Activated naive CD8-positive, alpha-beta T cell treated with anti-CD3 and anti-CD28 coated beads, Interleukin-2, amount 50 U/mL, for 24 hours (primary cell): Measurements from ENCODE around the gene PGC.
A peak's percentile ranks its signal among the peaks of the same experiment; 100 is the strongest.

Source experiments
- ATAC-seq: fragments of 150-1000 bp; cut with Tn5 transposase; one replicate; pipeline ENCODE4 v1.10.0; 2021
- DNase-seq: peaks from one replicate; pipeline ENCODE4 v3.0.0; 2021
- H3K27ac Mint-ChIP-seq: one replicate; pipeline ENCODE4 v1.8.0; 2021; ENCODE audit warnings: mild to moderate bottlenecking, mixed read lengths
- H3K27me3 Mint-ChIP-seq: one replicate; pipeline ENCODE4 v1.8.0; 2021; ENCODE audit warnings: mixed read lengths
- H3K36me3 Mint-ChIP-seq: one replicate; pipeline ENCODE4 v1.8.0; 2021; ENCODE audit warnings: low read depth, mixed read lengths
- H3K4me1 Mint-ChIP-seq: one replicate; pipeline ENCODE4 v1.8.0; 2021; ENCODE audit warnings: mixed read lengths
- H3K4me3 Mint-ChIP-seq: one replicate; pipeline ENCODE4 v1.8.0; 2021; ENCODE audit warnings: mild to moderate bottlenecking, moderate library complexity, mixed read lengths
- H3K9me3 Mint-ChIP-seq: one replicate; pipeline ENCODE4 v1.8.0; 2021; ENCODE audit warnings: mixed read lengths

Gene PGC

DNA sequence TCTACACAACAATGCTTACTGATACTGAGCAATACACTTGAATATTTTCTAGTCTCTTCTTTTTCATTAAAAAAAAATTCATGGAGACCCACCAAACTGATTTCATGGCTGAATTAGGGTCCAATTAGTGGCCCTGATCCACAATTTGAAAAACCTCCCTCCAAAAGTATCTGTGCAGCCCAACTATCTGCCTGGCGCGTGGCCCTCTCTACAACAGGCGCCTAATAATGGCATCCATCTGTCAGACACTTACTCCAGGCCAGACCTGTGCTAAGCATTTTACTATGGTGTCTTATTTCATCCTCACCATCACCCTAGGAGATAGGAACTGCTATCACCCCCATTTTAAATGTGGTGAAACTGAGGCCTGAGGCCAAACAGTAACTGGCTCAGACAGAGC, 25.8 kb downstream of the PGC start:
- Mint-ChIP-seq H3K4me3 (no peak overlapping the region), H3K27me3 (no peaks in the 10 kb centered on the region), H3K9me3 (no peaks in the 10 kb centered on the region), H3K27ac (no peak overlapping the region), H3K4me1 (peaks cover 26% of the 10 kb centered on the region), H3K36me3 (no peaks in the 10 kb centered on the region)
- no peak for ATAC-seq
- no peak for DNase-seq

DNA sequence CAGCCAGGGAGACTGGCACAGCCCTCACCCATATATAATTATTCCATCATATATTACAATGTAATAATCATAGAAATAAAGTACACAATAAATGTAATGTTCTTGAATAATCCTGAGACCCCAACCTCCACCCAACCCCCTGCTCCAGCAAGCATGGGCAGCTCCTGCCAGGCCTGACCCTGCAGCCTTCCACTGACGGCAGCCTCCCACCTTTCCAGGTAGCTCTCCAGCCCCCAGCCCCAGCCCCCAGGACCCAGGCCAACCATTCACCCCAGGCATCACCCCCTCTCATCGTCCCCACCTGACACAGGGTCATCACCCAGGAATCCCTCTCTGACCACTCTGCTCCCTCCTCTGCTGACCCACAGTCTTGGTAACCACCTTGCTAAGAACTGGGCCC, 26.4 kb downstream of the PGC start:
- DNase-seq (no peak), ATAC-seq (no peak)
- Mint-ChIP-seq H3K9me3 (no peaks in the 10 kb centered on the region), H3K27me3 (no peaks in the 10 kb centered on the region), H3K4me3 (no peak overlapping the region), H3K36me3 (no peaks in the 10 kb centered on the region), H3K27ac (peak overlapping the region; percentile 60), H3K4me1 (peaks cover 32% of the 10 kb centered on the region)

DNA sequence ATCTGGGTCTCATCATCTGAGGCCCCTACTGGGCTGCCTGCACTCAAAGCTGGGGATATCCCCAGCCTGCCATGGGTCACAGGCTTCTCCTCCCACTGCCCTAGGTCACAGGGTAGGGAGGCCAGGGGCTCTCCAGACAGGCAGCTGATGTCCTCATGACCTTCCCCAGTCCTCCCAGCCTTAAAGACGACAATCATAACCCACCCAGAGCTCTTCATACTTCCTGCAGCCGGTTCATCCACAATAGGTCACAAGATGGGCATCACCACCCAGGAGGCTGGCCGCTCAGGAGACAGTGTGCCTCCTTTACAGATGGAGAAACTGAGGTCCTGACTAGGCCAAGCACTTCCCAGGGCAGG, 27.0 kb downstream of the PGC start:
- Mint-ChIP-seq H3K36me3 (no peaks in the 10 kb centered on the region), H3K27ac (no peak overlapping the region), H3K4me1 (peaks cover 36% of the 10 kb centered on the region), H3K9me3 (no peaks in the 10 kb centered on the region), H3K4me3 (no peak overlapping the region), H3K27me3 (no peaks in the 10 kb centered on the region)
- ATAC-seq (no peak), DNase-seq (no peak)

DNA sequence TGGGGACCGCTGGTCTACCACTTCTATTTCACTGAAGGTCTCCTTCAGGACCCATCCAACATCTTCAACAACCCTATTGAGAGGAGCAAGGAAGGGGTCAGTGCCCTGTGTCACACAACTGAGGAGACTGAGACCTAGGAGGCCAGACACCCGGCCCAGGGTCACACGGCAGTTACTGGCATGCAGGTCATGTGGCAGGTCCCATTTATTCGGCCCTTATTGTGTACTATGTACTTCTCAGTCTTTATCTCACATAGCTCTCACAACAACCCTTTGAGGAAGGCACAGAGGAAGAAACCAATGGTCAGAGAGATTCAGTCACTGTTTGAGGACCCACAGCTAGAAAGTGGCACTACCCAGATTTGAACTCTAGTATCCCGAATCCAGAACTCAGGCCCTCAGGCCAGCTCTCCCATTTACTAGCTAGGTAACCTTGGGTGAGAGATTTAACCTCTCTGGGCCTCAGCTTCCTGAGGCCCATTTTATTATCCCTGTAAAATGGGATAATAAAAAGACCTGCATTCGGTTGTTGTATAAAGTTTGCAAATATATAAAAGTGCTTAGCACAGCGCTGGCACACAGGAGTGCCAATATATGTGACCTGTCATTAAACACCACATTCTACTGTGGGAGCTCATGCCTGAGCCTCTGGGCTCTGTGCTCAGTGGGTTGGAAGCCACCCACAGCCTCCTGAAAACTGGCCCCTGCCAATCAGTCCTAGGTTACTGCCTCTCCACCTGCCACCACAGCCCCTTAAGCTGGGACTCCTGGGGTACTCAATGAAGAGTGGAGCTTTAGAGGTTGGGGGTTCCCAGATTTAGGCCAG, 27.5 kb downstream of the PGC start:
- Mint-ChIP-seq H3K27ac (no peak overlapping the region), H3K4me3 (no peak overlapping the region), H3K27me3 (no peaks in the 10 kb centered on the region), H3K36me3 (no peaks in the 10 kb centered on the region), H3K4me1 (peaks cover 36% of the 10 kb centered on the region), H3K9me3 (no peaks in the 10 kb centered on the region)
- ATAC-seq (no peak), DNase-seq (no peak)

DNA sequence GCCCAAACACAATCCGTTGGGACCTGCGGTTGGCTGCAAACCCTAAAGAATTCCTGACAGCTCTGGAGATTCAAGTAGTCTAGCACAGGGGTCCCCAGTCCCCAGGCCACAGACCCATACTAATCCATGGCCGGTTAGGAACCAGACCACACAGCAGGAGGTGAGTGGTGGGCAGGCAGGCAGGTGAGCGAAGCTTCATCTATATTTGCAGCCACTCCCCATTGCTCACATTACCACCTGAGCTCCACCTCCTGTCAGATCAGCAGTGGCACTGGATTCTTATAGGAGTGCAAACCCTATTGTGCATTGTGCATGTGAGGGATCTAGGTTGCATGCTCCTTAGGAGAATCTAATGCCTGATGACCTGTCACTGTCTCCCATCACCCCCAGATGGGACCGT, 28.4 kb downstream of the PGC start:
- Mint-ChIP-seq H3K4me3 (no peak overlapping the region), H3K4me1 (peaks cover 35% of the 10 kb centered on the region)

DNA sequence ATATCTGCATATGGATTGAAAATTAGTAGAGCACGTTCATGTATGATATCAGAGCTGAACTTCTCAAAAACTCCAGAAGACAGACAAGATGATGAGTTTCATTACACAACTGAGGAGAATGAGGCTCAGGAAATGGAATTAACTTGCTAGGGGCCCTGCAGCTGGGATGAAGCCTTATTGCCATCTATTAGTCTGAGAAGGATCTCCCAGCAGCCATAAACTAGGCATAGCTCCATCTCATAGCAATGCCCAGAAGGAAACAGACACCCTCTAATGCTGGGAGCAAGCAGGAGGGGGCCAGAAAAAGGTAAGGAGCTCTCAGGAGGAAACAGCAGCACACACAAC, 29.8 kb downstream of the PGC start:
- H3K4me1 Mint-ChIP-seq, result peaks cover 35% of the 10 kb centered on the region
- no peaks in the 10 kb centered on the region for H3K36me3 Mint-ChIP-seq
- ATAC-seq (no peak), DNase-seq (no peak)
- H3K9me3 Mint-ChIP-seq, result no peaks in the 10 kb centered on the region
- H3K27me3 Mint-ChIP-seq, result no peaks in the 10 kb centered on the region
- no peak overlapping the region for H3K27ac Mint-ChIP-seq
- no peak overlapping the region for H3K4me3 Mint-ChIP-seq

More for the DNA sequence above, 28.4 kb downstream of the PGC start:
- Mint-ChIP-seq H3K9me3 (no peaks in the 10 kb centered on the region), H3K36me3 (no peaks in the 10 kb centered on the region), H3K27me3 (no peaks in the 10 kb centered on the region), H3K27ac (no peak overlapping the region)
- no peak for DNase-seq
- no peak for ATAC-seq

DNA sequence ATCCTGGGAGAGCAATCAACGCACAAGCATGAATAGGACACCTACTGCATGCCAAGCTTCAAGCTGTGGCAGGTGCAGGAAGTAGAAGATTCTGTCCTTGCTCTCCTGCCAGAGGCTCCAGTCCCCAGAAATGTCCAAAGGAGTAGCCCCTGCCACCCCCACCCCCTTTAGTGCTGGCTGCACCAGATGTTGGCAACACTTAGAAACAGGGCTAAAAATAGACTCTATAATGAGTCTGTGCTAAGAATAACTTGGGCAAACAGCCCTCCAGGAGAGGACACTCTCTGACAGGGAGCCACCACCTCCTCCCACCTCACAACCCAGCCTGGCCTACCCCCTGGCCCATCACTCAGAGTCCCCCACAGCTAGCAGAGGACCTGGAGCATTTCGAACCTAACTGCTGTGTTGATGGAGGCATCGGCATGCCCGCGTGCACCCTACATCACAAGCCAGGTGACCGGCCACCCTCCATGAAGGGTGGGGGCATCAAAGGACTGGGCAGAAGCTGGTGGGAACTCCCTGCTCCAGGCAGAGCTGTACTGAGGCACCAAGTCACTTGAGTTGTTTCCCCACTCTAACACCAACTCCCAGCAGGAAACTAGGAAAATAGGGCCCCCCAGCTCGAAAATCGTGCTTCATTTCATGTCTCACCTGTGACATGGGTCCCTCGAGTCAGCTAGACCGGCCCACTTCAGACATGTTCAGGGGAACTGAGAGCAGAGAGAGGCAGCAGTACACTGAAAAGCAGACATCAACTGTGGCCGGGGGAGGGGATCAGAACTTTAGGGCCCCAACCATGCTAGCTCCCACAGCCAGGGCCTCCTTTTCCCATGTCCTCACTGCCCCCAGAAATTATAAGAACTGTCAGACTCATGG, 30.4 kb downstream of the PGC start:
- DNase-seq, result no peak
- Mint-ChIP-seq H3K4me1 (peaks cover 35% of the 10 kb centered on the region), H3K9me3 (no peaks in the 10 kb centered on the region), H3K36me3 (no peaks in the 10 kb centered on the region), H3K27ac (no peak overlapping the region), H3K27me3 (no peaks in the 10 kb centered on the region), H3K4me3 (no peak overlapping the region)
- ATAC-seq, result no peak

DNA sequence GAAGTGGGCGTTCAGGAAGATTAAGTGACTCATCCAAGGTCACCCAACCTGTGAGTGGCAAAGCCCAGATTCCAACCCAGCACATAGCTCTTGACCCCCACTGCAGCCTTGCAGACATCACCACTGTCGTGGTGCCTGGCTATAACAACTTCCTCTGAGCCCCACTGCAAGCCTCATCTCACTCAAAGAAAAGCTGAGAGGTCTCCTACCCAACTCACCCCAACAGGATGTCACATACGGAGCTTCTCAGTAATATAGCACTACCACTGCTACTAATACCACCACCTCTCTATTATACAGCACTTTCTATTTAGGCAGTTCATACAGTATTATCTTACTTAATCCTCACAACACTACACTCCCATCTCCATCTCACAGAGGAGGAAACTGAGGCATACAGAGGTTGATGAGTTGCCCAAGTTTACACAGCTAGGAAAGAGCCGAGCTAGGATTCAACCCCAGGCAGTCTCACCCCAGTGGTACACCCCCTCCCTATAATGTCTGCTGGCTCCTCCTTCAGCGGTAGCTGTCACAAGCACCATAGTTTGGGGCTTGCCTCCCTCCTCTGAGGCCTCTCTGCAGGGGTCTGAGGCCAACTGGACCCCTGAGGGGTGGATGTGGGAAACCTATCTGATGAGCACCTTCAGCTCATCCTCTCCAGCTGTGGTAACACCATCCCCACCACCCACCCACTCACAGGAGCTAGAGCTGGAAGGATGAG, 31.2 kb downstream of the PGC start:
- Mint-ChIP-seq H3K9me3 (no peaks in the 10 kb centered on the region), H3K36me3 (no peaks in the 10 kb centered on the region), H3K4me1 (peaks cover 34% of the 10 kb centered on the region), H3K4me3 (no peak overlapping the region), H3K27ac (peak overlapping the region; percentile 32), H3K27me3 (no peaks in the 10 kb centered on the region)
- no peak for DNase-seq
- ATAC-seq, result peak; percentile 22

DNA sequence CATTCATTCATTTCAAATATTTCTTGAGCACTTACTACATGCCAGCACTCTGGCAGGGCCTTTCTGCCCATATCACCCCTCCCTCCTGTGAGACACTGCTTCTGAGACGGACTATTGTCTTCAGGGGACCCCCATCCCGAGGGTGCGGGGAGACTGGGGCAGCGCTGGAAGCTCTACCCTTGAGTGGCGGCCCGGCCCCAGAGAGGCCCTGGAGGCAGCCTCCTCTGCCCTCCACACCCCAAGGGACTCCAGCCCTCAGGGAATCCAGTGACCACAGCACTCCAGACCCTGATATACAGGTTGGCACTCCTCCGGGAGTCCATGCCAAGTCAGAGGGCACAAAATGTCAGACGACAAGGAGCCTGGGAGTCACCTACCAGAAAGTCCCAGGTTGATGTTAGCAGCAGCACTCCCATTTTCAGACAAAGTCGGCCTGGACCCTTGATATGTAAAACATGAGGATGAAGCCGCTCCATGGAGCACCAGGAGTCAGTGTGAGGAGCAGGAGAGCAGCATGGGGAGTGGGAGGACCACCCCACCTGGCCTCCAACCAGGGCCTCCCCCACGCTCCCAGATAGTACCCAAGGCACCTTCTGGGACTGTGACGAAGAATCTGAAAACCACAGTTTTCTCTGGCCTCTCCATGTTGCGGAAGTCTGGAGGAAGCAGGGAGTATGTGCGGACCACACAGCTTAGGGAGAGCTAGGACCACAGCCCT, 32.5 kb downstream of the PGC start:
- H3K4me1 Mint-ChIP-seq, result peaks cover 33% of the 10 kb centered on the region
- no peak overlapping the region for H3K4me3 Mint-ChIP-seq
- ATAC-seq (no peak), DNase-seq (no peak)
- H3K9me3 Mint-ChIP-seq, result no peaks in the 10 kb centered on the region
- no peaks in the 10 kb centered on the region for H3K27me3 Mint-ChIP-seq
- no peak overlapping the region for H3K27ac Mint-ChIP-seq
- no peaks in the 10 kb centered on the region for H3K36me3 Mint-ChIP-seq

DNA sequence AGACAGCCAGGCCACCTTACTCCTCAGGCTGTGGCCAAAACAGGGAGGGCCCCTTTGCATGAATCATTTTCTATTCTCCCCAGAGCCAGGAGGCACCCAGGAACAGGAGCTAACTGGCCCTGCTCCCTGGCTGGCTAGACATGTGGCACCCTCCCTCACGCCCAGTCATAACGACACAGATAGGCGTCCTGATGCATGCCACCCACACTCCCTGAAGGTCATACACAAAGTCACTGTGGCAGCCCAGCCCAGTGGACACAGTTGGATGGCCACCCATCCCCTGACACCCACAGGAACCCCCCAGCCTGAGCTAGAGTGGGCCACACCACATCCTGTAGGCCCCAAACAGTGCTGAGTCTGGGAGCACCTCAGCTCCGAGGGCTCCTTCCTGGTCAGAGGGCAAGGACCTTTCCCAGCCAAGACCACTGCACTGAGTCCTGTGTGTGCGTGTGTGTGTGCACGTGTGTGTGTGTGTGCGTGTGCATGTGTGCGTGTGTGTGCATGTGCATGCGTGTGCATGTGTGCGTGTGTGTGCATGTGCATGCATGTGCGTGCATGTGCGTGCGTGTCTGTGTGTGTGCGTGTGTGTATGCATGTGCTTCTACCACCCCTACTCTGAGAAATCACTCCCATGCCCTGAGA, 33.4 kb downstream of the PGC start:
- Mint-ChIP-seq H3K27ac (no peak overlapping the region), H3K36me3 (no peaks in the 10 kb centered on the region), H3K9me3 (no peaks in the 10 kb centered on the region), H3K27me3 (no peaks in the 10 kb centered on the region), H3K4me1 (peaks cover 31% of the 10 kb centered on the region), H3K4me3 (no peak overlapping the region)
- DNase-seq (peak; percentile 41), ATAC-seq (peak; percentile 75)

- no peak overlapping the region for H3K27ac Mint-ChIP-seq
- no peak for ATAC-seq
Observed at GRCh38 chr6:41713159-41713649, 34.0 kb downstream of the PGC start.

DNA sequence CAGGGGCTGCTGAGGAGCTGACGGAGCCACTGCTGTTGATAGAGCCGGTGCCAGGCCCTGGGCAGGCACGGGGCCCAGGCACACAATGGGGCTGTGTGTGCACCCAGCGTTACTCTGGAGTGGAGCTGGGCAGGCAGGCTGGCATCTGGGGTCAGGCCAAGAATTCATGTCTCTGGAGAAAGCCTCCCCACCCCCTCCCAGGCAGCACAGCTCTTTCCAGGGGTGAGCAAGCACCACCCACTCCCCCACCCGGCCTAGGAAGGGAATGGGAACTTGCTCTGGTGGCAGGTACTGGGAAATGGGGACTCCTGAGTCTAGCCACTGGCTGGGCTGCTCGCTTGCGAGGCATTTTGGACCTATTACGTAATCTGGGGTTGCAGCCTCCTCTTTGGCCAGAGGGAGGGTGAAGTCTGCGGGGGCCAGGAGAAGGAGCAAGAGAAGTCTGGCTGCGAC, 34.5 kb downstream of the PGC start:
- Mint-ChIP-seq H3K27me3 (no peaks in the 10 kb centered on the region), H3K27ac (no peak overlapping the region), H3K4me1 (peaks cover 41% of the 10 kb centered on the region), H3K9me3 (no peaks in the 10 kb centered on the region), H3K4me3 (no peak overlapping the region), H3K36me3 (no peaks in the 10 kb centered on the region)
- ATAC-seq (no peak), DNase-seq (no peak)

More at GRCh38 chr6:41713159-41713649, 34.0 kb downstream of the PGC start:
- DNase-seq, result no peak
- no peaks in the 10 kb centered on the region for H3K36me3 Mint-ChIP-seq
- H3K27me3 Mint-ChIP-seq, result no peaks in the 10 kb centered on the region
- H3K9me3 Mint-ChIP-seq, result no peaks in the 10 kb centered on the region
- no peak overlapping the region for H3K4me3 Mint-ChIP-seq
- H3K4me1 Mint-ChIP-seq, result peaks cover 35% of the 10 kb centered on the region

GRCh38 chr6:41711323-41712038, 35.7 kb downstream of the PGC start:
- Mint-ChIP-seq H3K27me3 (no peaks in the 10 kb centered on the region), H3K9me3 (no peaks in the 10 kb centered on the region), H3K27ac (no peak overlapping the region), H3K4me1 (peaks cover 41% of the 10 kb centered on the region), H3K4me3 (no peak overlapping the region), H3K36me3 (no peaks in the 10 kb centered on the region)
- ATAC-seq (no peak), DNase-seq (no peak)
